KOPT-K1 (cell line): Measurements from ENCODE around the gene ERC1.

Experiments used
- H3K27ac ChIP-seq: fragments of 200-600 bp; sonication (generic); 2 replicates; pipeline ENCODE4 v1.5.1; 2016; ENCODE audit warnings: antibody characterized with exemption, mild to moderate bottlenecking, low read depth, low read length; ENCODE audit not compliant: poor library complexity, severe bottlenecking
- H3K36me3 ChIP-seq: fragments of 200-600 bp; sonication (generic); 2 replicates; pipeline ENCODE4 v1.5.1; 2017; ENCODE audit warnings: antibody characterized with exemption, mild to moderate bottlenecking, low read length, moderate library complexity; ENCODE audit not compliant: insufficient read depth
- H3K9me3 ChIP-seq: fragments of 200-600 bp; sonication (generic); 2 replicates; pipeline ENCODE4 v1.5.1; 2017; ENCODE audit warnings: antibody characterized with exemption, low read length, mild to moderate bottlenecking; ENCODE audit not compliant: insufficient read depth, poor library complexity, severe bottlenecking

The ERC1 gene

GRCh38 chr12:1474574-1475153 lies 483.6 kb downstream of the ERC1 start:
- no peaks in the 10 kb centered on the region for H3K36me3 ChIP-seq
- no peaks in the 10 kb centered on the region for H3K9me3 ChIP-seq
- no peak overlapping the region for H3K27ac ChIP-seq

DNA sequence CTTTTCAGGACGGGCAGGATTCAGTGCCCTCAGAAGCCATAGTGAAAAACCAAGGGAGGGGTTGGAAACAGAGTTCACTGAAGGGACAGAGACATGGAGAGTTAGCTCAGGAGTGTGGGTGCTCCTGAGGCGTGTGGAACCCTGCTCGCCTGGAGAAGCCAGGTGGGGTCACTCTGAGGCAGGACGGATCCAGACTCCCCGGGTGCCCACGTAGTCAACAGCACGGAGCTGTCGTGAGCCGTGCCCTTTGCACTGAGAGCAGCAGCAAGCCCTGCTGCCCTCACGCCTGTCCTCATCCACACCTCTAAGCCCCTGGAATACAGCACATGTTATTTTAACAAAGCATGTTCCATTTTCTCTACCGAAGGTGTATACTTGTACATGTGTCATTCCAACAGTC lies 488.6 kb downstream of the ERC1 start:
- no peaks in the 10 kb centered on the region for H3K9me3 ChIP-seq
- no peak overlapping the region for H3K27ac ChIP-seq
- no peaks in the 10 kb centered on the region for H3K36me3 ChIP-seq

GRCh38 chr12:1481326-1481725 lies 490.3 kb downstream of the ERC1 start:
- no peaks in the 10 kb centered on the region for H3K9me3 ChIP-seq
- H3K36me3 ChIP-seq: no peaks in the 10 kb centered on the region
- no peak overlapping the region for H3K27ac ChIP-seq

GRCh38 chr12:1481906-1482305 lies 490.9 kb downstream of the ERC1 start:
- Histone ChIP-seq H3K36me3 (no peaks in the 10 kb centered on the region), H3K27ac (no peak overlapping the region), H3K9me3 (no peaks in the 10 kb centered on the region)

- no peak overlapping the region for H3K27ac ChIP-seq
- no peaks in the 10 kb centered on the region; the same call in 1 of the 2 replicates for H3K36me3 ChIP-seq
These were observed 497.9 kb downstream of the ERC1 start for GRCh38 chr12:1488908-1489381.

GRCh38 chr12:1491983-1492697 lies 501.1 kb downstream of the ERC1 start:
- Histone ChIP-seq H3K27ac (no peak overlapping the region), H3K9me3 (no peaks in the 10 kb centered on the region), H3K36me3 (no peaks in the 10 kb centered on the region; the same call in 1 of the 2 replicates)

More at GRCh38 chr12:1488908-1489381, 497.9 kb downstream of the ERC1 start:
- no peaks in the 10 kb centered on the region for H3K9me3 ChIP-seq

GRCh38 chr12:1493781-1494565 lies 502.9 kb downstream of the ERC1 start:
- H3K36me3 ChIP-seq: no peaks in the 10 kb centered on the region; the same call in 1 of the 2 replicates
- H3K9me3 ChIP-seq: no peaks in the 10 kb centered on the region

DNA sequence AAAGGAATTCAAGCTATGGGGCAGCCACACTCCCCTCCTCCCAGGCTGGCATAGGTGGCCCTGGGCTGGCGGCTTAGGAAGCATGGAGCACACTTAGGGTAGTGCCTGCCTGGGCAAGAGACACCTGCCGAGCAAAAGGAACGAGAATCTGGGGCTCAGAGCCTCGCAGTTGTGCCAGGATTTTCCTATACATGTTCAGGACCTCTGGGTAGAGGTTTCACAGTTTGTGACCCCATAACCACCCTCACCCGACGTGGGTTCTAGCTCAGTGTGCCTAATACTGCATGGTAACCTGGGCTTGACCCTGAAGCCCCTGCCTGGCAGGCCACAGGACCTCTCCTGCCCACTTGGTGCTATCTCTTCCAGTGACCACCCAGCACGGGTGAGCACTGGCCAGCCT lies 503.8 kb downstream of the ERC1 start:
- Histone ChIP-seq H3K36me3 (no peaks in the 10 kb centered on the region; the same call in 1 of the 2 replicates), H3K9me3 (no peaks in the 10 kb centered on the region), H3K27ac (no peak overlapping the region)

More at GRCh38 chr12:1493781-1494565, 502.9 kb downstream of the ERC1 start:
- H3K27ac ChIP-seq: no peak overlapping the region

DNA sequence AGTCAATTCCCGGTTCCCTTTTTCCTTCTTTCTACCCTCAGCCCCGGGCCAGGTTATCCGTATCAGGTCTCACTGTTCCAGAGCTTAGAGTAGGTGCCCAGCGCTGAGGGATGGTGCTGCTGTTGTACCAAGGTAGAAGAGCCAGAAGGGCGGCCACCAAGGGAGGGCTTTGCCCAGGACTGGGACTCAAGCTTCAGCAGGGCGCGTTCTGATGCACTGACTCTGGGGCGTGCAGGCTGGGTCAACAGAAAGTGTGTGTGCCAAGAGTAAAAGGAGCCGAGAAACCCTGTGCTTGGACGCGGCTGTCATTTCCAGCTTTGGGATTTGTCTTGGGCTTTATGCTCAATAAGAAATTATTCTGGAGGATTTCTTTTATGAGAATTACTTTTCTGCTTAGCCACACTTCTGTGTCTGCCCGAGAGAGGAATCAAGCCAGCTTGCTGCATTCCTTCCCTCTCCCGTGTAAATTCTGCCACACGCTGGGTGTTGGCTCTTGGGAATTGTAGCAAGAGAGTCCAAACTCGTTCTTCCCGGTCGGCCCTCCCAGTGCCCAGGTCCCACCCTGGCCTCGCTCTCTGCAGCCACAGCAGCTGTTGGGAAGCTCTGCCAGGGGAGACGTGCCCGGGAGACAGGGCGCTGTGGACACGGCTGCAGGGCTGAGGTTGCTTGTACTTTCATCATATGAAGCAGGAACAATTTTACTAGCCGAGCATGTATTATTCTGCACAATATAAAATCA lies 505.3 kb downstream of the ERC1 start:
- no peaks in the 10 kb centered on the region for H3K36me3 ChIP-seq
- no peak overlapping the region for H3K27ac ChIP-seq
- H3K9me3 ChIP-seq: no peaks in the 10 kb centered on the region

DNA sequence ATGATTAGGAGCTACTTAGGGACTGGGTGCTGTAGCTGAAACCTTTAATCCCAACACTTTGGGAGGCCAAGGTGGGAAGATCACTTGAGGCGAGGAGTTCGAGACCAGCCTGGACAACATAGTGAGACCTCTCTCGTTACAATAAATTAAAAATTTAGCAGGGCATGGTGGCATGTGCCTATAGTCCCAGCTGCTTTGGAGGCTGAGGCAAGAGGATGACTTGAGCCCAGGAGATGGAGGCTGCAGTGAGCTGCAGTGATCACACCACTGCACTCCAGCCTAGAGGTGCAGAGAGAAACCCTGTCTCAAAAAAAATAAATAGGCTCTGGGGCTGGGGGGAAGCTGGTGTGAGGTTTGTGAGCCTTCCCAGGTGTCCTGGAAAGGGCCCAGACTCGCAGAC lies 506.1 kb downstream of the ERC1 start:
- no peak overlapping the region for H3K27ac ChIP-seq
- H3K36me3 ChIP-seq: no peaks in the 10 kb centered on the region
- H3K9me3 ChIP-seq: no peaks in the 10 kb centered on the region

- Histone ChIP-seq H3K9me3 (no peaks in the 10 kb centered on the region), H3K36me3 (no peaks in the 10 kb centered on the region), H3K27ac (no peak overlapping the region)
These were observed 507.2 kb downstream of the ERC1 start for GRCh38 chr12:1498199-1498740.

DNA sequence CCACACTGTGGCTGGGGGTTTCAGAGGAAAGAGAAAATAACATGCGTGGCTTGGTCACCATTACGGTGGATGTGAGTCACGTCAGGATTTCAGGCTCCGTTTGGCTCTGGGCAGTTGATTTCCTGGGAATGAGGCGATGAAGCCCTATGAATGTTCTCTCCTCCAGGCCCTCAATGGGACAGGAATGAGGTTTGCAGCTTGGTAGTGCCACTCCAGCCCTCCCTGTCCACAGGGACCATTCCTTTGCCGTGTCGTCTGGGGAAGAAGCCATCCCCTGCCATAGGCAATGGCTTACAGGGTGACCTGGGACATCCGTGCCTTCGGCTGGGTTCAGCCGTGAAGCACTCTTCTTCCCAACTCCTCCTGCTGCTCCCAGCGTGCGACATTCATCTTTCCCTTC lies 508.3 kb downstream of the ERC1 start:
- no peak overlapping the region for H3K27ac ChIP-seq
- no peaks in the 10 kb centered on the region for H3K36me3 ChIP-seq
- no peaks in the 10 kb centered on the region for H3K9me3 ChIP-seq

- H3K27ac ChIP-seq: no peak overlapping the region
- H3K9me3 ChIP-seq: no peaks in the 10 kb centered on the region
These were observed 509.2 kb downstream of the ERC1 start for GRCh38 chr12:1500095-1500801.

DNA sequence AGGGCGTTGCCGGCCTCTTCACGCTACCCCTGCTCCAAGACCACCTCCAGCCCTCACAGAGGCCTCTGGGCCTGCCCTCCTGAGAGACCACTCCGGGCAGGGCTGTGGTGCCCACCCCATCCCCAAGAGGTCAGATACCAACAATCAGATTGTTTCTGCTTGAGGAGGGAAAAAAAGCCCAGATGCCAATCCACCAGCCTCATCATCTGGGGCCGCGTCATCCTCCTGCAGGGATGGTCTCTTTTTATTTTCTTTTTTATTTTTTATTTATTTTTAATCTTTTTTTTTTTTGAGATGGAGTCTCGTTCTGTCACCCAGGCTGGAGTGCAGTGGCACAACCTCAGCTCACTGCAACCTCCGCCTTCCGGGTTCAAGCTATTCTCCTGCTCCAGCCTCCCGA lies 510.0 kb downstream of the ERC1 start:
- H3K9me3 ChIP-seq: no peaks in the 10 kb centered on the region
- no peak overlapping the region for H3K27ac ChIP-seq

More at GRCh38 chr12:1500095-1500801, 509.2 kb downstream of the ERC1 start:
- no peaks in the 10 kb centered on the region for H3K36me3 ChIP-seq

More for the DNA sequence above, 510.0 kb downstream of the ERC1 start:
- H3K36me3 ChIP-seq: no peaks in the 10 kb centered on the region
